A673 (cell line): ENCODE measurements around the gene KCNIP4.

ENCODE experiments used
- EZH2 ChIP-seq: fragments of 200-600 bp; sonication (generic); IDR thresholded peaks from 2 replicates; pipeline ENCODE4 v1.6.1; 2017; ENCODE audit warnings: borderline replicate concordance, low read depth, mild to moderate bottlenecking, mixed read lengths, antibody characterized with exemption, low read length; ENCODE audit not compliant: poor library complexity, severe bottlenecking
- TF ChIP-seq, protein P1 (sequence below): fragments of 300-800, 200-600 bp; sonication (generic); conservative IDR thresholded peaks from 2 replicates; pipeline ENCODE4 v1.5.1; 2017; ENCODE audit warnings: low read depth, mild to moderate bottlenecking, antibody characterized with exemption, low read length, moderate library complexity, mixed read lengths

DNA sequence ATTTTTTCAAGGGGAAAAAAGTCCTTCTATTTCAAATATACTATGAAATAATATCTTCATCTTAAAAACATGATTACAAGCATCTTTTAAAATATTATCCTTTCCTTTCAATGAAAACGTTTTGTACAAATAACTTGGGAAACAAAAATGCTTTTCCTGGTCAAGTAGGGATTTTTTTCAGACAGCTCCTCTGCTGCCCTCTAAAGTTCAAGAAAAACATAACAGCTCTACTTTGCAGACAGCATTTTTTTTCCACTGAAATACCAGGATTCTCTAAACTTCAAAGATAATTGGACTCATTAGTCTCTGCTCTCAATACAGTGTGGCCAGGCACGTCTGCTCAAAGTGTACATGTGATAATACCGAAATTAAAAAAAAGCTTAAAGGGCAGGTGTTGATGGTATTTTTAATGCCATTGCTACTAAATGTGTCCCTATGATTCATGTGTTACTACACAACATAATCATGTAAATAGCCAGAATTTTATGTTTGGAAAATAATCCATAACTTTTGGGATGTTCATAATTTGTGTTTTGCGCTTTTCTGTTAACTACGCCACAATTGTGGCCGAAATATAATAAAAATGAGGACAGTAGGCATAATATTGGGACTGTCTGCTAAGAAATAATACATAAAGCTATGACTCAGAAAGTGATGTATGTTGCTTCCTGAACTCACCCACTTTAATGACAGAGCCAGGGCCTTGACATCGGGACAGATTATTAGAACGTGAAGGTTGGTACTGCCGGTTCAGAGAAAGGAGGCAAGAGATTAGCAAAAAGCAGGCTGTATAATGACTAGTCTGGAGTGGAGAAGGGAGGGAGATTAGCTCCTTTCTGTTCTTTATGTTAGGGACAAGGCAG is 478.9 kb downstream of the KCNIP4 start:
- TF ChIP-seq, protein P1, sequence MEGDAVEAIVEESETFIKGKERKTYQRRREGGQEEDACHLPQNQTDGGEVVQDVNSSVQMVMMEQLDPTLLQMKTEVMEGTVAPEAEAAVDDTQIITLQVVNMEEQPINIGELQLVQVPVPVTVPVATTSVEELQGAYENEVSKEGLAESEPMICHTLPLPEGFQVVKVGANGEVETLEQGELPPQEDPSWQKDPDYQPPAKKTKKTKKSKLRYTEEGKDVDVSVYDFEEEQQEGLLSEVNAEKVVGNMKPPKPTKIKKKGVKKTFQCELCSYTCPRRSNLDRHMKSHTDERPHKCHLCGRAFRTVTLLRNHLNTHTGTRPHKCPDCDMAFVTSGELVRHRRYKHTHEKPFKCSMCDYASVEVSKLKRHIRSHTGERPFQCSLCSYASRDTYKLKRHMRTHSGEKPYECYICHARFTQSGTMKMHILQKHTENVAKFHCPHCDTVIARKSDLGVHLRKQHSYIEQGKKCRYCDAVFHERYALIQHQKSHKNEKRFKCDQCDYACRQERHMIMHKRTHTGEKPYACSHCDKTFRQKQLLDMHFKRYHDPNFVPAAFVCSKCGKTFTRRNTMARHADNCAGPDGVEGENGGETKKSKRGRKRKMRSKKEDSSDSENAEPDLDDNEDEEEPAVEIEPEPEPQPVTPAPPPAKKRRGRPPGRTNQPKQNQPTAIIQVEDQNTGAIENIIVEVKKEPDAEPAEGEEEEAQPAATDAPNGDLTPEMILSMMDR, result peak; percentile 64
- no peak for TF ChIP-seq EZH2
